GM23338 (cell line): ENCODE measurements around the gene ITIH4. TPM values are rescaled to one million over a fixed set of nuclear protein-coding genes. Genes with fewer than 3 reads are reported as not detected.

Experiments used
- ATAC-seq: fragments of 200-7000 bp; cut with Tn5 transposase; 3 replicates; pipeline ENCODE4 v1.9.1; 2020
- DNase-seq: peaks from one replicate; pipeline ENCODE4 v3.0.0-alpha.2; 2015; ENCODE audit warnings: low spot score
- H2AFZ ChIP-seq: fragments of 200-600 bp; sonication (generic); 2 replicates; pipeline ENCODE4 v1.8.0; 2016; ENCODE audit warnings: antibody characterized with exemption, mild to moderate bottlenecking, moderate library complexity
- H3F3A ChIP-seq: fragments of 200-600 bp; sonication (generic); replicated peaks from 2 replicates; pipeline ENCODE4 v1.8.0; 2017; ENCODE audit warnings: antibody characterized with exemption, mixed run types, low read depth
- H3K27ac ChIP-seq: fragments of 200-600 bp; sonication (generic); 2 replicates; pipeline ENCODE4 v1.6.1; 2016; ENCODE audit warnings: low read depth
- H3K27me3 ChIP-seq: fragments of 200-600 bp; sonication (generic); 2 replicates; pipeline ENCODE4 v1.8.0; 2016; ENCODE audit warnings: mild to moderate bottlenecking, mixed run types, moderate library complexity; ENCODE audit not compliant: insufficient read depth
- H3K36me3 ChIP-seq: fragments of 200-600 bp; sonication (generic); 2 replicates; pipeline ENCODE4 v1.8.0; 2016; ENCODE audit warnings: mild to moderate bottlenecking; ENCODE audit not compliant: insufficient read depth
- H3K4me1 ChIP-seq: fragments of 200-600 bp; sonication (generic); 2 replicates; pipeline ENCODE4 v1.8.0; 2016; ENCODE audit warnings: mild to moderate bottlenecking, moderate library complexity; ENCODE audit not compliant: insufficient read depth
- H3K4me2 ChIP-seq: fragments of 200-600 bp; sonication (generic); 2 replicates; pipeline ENCODE4 v1.7.1; 2017; ENCODE audit warnings: mixed run types
- H3K4me3 ChIP-seq: fragments of 200-600 bp; sonication (generic); 2 replicates; pipeline ENCODE4 v1.6.1; 2016; ENCODE audit warnings: mixed run types
- H3K79me2 ChIP-seq: fragments of 200-600 bp; sonication (generic); replicated peaks from 2 replicates; pipeline ENCODE4 v1.8.0; 2017; ENCODE audit warnings: mild to moderate bottlenecking; ENCODE audit not compliant: insufficient read depth
- H3K9me2 ChIP-seq: fragments of 200-600 bp; sonication (generic); 2 replicates; pipeline ENCODE4 v1.8.0; 2017; ENCODE audit not compliant: insufficient read depth
- H4K20me1 ChIP-seq: fragments of 200-600 bp; sonication (generic); replicated peaks from 2 replicates; pipeline ENCODE4 v1.8.0; 2017; ENCODE audit warnings: mild to moderate bottlenecking; ENCODE audit not compliant: insufficient read depth
- H3K27ac Mint-ChIP-seq: 2 replicates; pipeline ENCODE4 v1.8.0; 2020; ENCODE audit warnings: inconsistent platforms, mild to moderate bottlenecking, moderate library complexity, mixed read lengths
- H3K27me3 Mint-ChIP-seq: 3 replicates; pipeline ENCODE4 v1.8.0; 2022; ENCODE audit warnings: low read depth, mild to moderate bottlenecking, moderate library complexity, mixed read lengths, inconsistent platforms; ENCODE audit not compliant: insufficient read depth, poor library complexity
- H3K36me3 Mint-ChIP-seq: 3 replicates; pipeline ENCODE4 v1.8.0; 2021; ENCODE audit warnings: low read depth, mild to moderate bottlenecking, inconsistent platforms, moderate library complexity, mixed read lengths
- H3K4me1 Mint-ChIP-seq: 3 replicates; pipeline ENCODE4 v1.8.0; 2020; ENCODE audit warnings: mild to moderate bottlenecking, inconsistent platforms, mixed read lengths
- H3K4me3 Mint-ChIP-seq: 3 replicates; pipeline ENCODE4 v1.8.0; 2021; ENCODE audit warnings: moderate library complexity, mild to moderate bottlenecking, inconsistent platforms, mixed read lengths
- H3K9me3 Mint-ChIP-seq: 3 replicates; pipeline ENCODE4 v1.8.0; 2020; ENCODE audit warnings: moderate library complexity, mild to moderate bottlenecking, inconsistent platforms, mixed read lengths
- CREB1 ChIP-seq: fragments of 250-450 bp; sonication (Bioruptor Pico); IDR thresholded peaks from 2 replicates; pipeline ENCODE4 v1.5.0; 2020; ENCODE audit warnings: low read depth, mild to moderate bottlenecking, moderate library complexity
- EZH2 ChIP-seq: fragments of 200-600 bp; sonication (generic); IDR thresholded peaks from one replicate; pipeline ENCODE4 v1.8.0; 2017; ENCODE audit warnings: antibody characterized with exemption, mild to moderate bottlenecking, low read depth; ENCODE audit not compliant: unreplicated experiment
- EZH2phosphoT487 ChIP-seq: fragments of 200-600 bp; sonication (generic); IDR thresholded peaks from one replicate; pipeline ENCODE4 v1.8.1; 2018; ENCODE audit warnings: antibody characterized with exemption; ENCODE audit not compliant: unreplicated experiment
- JUNB ChIP-seq: IDR thresholded peaks from one replicate; pipeline ENCODE4 v1.6.1; 2016; ENCODE audit warnings: antibody characterized with exemption; ENCODE audit not compliant: unreplicated experiment
- NANOG ChIP-seq: IDR thresholded peaks from 2 replicates; pipeline ENCODE4 v1.6.1; 2016; ENCODE audit warnings: antibody characterized with exemption, borderline replicate concordance
- POLR2AphosphoS5 ChIP-seq: IDR thresholded peaks from 2 replicates; pipeline ENCODE4 v1.6.1; 2016; ENCODE audit warnings: antibody characterized with exemption, low read depth
- STAT1 ChIP-seq: IDR thresholded peaks from one replicate; pipeline ENCODE4 v1.6.1; 2016; ENCODE audit warnings: antibody characterized with exemption; ENCODE audit not compliant: unreplicated experiment
- ZNF114 ChIP-seq: fragments of 250-450 bp; sonication (Bioruptor Pico); IDR thresholded peaks from 2 replicates; pipeline ENCODE4 v1.5.0; 2020; ENCODE audit warnings: mild to moderate bottlenecking, moderate library complexity
- ZNF331 ChIP-seq: fragments of 250-450 bp; sonication (Bioruptor Pico); IDR thresholded peaks from 2 replicates; pipeline ENCODE4 v1.5.0; 2020; ENCODE audit warnings: low read depth, mild to moderate bottlenecking, moderate library complexity
- polyA plus RNA-seq: library from polyadenylated mRNA; unstranded; fragments of >200 nt; fragmentation: Nextera tagmentation; extraction: Ambion mirVana; gene quantifications from 2 replicates; pipeline ENCODE4 v1.2.1, GENCODE V29; 2016
- total RNA-seq: library from RNA; depleted of rRNA; stranded (reverse); fragments of >200 nt; shearing (Covaris generic); gene quantifications from 2 replicates; pipeline ENCODE4 v1.2.3, GENCODE V29; 2014
- TF ChIP-seq, protein P1 (sequence below): fragments of 250-450 bp; sonication (Bioruptor Pico); IDR thresholded peaks from 2 replicates; pipeline ENCODE4 v1.5.0; 2020; ENCODE audit warnings: mild to moderate bottlenecking, moderate library complexity
- TF ChIP-seq, protein P2 (sequence below), 2 experiments: fragments of 200-600 bp in 1 of 2; sonication (generic) in 1 of 2; conservative IDR thresholded peaks; 2 replicates each; pipeline versions ENCODE4 v1.5.1 to v1.6.1; 2016 to 2017; ENCODE audit warnings: antibody characterized with exemption in 2 of 2, low read depth in 2 of 2, mild to moderate bottlenecking in 2 of 2, moderate library complexity in 1 of 2
- TF ChIP-seq, protein P3 (sequence below): IDR thresholded peaks from 2 replicates; pipeline ENCODE4 v1.6.1; 2016; ENCODE audit warnings: antibody characterized with exemption
- TF ChIP-seq, protein P4 (sequence below): IDR thresholded peaks from one replicate; pipeline ENCODE4 v1.6.1; 2018; ENCODE audit warnings: antibody characterized with exemption; ENCODE audit not compliant: unreplicated experiment

Gene ITIH4
- total and polyA plus RNA-seq, 2 experiments from 2014 or later: 0.82 to 1.4 TPM

DNA sequence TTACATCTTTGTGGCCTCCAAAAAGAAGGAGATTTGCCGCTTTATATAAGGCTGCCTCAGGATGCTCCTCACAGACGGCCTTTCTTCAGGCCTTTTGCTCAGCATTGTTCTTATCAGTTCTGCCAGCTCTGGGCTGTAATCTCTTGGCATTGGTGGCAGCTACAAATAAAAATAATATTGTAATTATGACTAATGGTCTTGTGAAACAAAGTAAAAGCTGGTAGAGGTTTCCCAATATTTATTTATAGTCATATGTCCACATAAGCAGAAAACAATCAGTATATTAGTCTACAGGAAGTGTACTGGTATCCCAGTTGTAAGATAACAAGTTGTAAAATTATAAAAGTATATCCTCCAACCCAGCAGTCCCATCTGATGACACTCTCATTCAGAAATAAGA is 67.0 kb downstream of the ITIH4 start:
- H3K79me2 ChIP-seq: peaks cover 11% of the 10 kb centered on the region
- no peaks in the 10 kb centered on the region for H3K4me1 ChIP-seq
- no peaks in the 10 kb centered on the region for H3K4me1 Mint-ChIP-seq
- no peak overlapping the region for H2AFZ ChIP-seq
- H3K27ac ChIP-seq: no peak overlapping the region
- no peak overlapping the region for H3K27ac Mint-ChIP-seq
- TF ChIP-seq, protein P1, sequence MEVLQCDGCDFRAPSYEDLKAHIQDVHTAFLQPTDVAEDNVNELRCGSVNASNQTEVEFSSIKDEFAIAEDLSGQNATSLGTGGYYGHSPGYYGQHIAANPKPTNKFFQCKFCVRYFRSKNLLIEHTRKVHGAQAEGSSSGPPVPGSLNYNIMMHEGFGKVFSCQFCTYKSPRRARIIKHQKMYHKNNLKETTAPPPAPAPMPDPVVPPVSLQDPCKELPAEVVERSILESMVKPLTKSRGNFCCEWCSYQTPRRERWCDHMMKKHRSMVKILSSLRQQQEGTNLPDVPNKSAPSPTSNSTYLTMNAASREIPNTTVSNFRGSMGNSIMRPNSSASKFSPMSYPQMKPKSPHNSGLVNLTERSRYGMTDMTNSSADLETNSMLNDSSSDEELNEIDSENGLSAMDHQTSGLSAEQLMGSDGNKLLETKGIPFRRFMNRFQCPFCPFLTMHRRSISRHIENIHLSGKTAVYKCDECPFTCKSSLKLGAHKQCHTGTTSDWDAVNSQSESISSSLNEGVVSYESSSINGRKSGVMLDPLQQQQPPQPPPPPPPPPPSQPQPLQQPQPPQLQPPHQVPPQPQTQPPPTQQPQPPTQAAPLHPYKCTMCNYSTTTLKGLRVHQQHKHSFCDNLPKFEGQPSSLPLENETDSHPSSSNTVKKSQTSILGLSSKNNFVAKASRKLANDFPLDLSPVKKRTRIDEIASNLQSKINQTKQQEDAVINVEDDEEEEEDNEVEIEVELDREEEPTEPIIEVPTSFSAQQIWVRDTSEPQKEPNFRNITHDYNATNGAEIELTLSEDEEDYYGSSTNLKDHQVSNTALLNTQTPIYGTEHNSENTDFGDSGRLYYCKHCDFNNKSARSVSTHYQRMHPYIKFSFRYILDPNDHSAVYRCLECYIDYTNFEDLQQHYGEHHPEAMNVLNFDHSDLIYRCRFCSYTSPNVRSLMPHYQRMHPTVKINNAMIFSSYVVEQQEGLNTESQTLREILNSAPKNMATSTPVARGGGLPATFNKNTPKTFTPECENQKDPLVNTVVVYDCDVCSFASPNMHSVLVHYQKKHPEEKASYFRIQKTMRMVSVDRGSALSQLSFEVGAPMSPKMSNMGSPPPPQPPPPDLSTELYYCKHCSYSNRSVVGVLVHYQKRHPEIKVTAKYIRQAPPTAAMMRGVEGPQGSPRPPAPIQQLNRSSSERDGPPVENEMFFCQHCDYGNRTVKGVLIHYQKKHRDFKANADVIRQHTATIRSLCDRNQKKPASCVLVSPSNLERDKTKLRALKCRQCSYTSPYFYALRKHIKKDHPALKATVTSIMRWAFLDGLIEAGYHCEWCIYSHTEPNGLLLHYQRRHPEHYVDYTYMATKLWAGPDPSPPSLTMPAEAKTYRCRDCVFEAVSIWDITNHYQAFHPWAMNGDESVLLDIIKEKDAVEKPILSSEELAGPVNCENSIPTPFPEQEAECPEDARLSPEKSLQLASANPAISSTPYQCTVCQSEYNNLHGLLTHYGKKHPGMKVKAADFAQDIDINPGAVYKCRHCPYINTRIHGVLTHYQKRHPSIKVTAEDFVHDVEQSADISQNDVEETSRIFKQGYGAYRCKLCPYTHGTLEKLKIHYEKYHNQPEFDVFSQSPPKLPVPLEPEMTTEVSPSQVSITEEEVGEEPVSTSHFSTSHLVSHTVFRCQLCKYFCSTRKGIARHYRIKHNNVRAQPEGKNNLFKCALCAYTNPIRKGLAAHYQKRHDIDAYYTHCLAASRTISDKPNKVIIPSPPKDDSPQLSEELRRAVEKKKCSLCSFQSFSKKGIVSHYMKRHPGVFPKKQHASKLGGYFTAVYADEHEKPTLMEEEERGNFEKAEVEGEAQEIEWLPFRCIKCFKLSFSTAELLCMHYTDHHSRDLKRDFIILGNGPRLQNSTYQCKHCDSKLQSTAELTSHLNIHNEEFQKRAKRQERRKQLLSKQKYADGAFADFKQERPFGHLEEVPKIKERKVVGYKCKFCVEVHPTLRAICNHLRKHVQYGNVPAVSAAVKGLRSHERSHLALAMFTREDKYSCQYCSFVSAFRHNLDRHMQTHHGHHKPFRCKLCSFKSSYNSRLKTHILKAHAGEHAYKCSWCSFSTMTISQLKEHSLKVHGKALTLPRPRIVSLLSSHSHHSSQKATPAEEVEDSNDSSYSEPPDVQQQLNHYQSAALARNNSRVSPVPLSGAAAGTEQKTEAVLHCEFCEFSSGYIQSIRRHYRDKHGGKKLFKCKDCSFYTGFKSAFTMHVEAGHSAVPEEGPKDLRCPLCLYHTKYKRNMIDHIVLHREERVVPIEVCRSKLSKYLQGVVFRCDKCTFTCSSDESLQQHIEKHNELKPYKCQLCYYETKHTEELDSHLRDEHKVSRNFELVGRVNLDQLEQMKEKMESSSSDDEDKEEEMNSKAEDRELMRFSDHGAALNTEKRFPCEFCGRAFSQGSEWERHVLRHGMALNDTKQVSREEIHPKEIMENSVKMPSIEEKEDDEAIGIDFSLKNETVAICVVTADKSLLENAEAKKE: no peak
- TF ChIP-seq EZH2phosphoT487 (no peak), ZNF331 (CRISPR knock-in tag) (no peak), POLR2AphosphoS5 (no peak), NANOG (no peak), JUNB (no peak), EZH2 (no peak), CREB1 (CRISPR knock-in tag) (no peak), STAT1 (no peak), ZNF114 (CRISPR knock-in tag) (no peak)
- TF ChIP-seq, protein P2, sequence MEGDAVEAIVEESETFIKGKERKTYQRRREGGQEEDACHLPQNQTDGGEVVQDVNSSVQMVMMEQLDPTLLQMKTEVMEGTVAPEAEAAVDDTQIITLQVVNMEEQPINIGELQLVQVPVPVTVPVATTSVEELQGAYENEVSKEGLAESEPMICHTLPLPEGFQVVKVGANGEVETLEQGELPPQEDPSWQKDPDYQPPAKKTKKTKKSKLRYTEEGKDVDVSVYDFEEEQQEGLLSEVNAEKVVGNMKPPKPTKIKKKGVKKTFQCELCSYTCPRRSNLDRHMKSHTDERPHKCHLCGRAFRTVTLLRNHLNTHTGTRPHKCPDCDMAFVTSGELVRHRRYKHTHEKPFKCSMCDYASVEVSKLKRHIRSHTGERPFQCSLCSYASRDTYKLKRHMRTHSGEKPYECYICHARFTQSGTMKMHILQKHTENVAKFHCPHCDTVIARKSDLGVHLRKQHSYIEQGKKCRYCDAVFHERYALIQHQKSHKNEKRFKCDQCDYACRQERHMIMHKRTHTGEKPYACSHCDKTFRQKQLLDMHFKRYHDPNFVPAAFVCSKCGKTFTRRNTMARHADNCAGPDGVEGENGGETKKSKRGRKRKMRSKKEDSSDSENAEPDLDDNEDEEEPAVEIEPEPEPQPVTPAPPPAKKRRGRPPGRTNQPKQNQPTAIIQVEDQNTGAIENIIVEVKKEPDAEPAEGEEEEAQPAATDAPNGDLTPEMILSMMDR (conservative IDR thresholded peaks at IDR 0.05; ENCODE audit: low read depth in 2 of 2): no peak
- TF ChIP-seq, protein P3, sequence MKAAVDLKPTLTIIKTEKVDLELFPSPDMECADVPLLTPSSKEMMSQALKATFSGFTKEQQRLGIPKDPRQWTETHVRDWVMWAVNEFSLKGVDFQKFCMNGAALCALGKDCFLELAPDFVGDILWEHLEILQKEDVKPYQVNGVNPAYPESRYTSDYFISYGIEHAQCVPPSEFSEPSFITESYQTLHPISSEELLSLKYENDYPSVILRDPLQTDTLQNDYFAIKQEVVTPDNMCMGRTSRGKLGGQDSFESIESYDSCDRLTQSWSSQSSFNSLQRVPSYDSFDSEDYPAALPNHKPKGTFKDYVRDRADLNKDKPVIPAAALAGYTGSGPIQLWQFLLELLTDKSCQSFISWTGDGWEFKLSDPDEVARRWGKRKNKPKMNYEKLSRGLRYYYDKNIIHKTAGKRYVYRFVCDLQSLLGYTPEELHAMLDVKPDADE: no peak
- TF ChIP-seq, protein P4, sequence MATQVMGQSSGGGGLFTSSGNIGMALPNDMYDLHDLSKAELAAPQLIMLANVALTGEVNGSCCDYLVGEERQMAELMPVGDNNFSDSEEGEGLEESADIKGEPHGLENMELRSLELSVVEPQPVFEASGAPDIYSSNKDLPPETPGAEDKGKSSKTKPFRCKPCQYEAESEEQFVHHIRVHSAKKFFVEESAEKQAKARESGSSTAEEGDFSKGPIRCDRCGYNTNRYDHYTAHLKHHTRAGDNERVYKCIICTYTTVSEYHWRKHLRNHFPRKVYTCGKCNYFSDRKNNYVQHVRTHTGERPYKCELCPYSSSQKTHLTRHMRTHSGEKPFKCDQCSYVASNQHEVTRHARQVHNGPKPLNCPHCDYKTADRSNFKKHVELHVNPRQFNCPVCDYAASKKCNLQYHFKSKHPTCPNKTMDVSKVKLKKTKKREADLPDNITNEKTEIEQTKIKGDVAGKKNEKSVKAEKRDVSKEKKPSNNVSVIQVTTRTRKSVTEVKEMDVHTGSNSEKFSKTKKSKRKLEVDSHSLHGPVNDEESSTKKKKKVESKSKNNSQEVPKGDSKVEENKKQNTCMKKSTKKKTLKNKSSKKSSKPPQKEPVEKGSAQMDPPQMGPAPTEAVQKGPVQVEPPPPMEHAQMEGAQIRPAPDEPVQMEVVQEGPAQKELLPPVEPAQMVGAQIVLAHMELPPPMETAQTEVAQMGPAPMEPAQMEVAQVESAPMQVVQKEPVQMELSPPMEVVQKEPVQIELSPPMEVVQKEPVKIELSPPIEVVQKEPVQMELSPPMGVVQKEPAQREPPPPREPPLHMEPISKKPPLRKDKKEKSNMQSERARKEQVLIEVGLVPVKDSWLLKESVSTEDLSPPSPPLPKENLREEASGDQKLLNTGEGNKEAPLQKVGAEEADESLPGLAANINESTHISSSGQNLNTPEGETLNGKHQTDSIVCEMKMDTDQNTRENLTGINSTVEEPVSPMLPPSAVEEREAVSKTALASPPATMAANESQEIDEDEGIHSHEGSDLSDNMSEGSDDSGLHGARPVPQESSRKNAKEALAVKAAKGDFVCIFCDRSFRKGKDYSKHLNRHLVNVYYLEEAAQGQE: no peak
- H3F3A ChIP-seq: no peaks in the 10 kb centered on the region
- DNase-seq (no peak), ATAC-seq (no peak)
- no peaks in the 10 kb centered on the region for H3K9me3 Mint-ChIP-seq
- no peaks in the 10 kb centered on the region for H3K27me3 ChIP-seq
- peaks cover 8% of the 10 kb centered on the region; the same call in 1 of the 2 replicates for H4K20me1 ChIP-seq
- no peak overlapping the region for H3K4me3 Mint-ChIP-seq
- no peak overlapping the region for H3K4me2 ChIP-seq
- peaks cover 40% of the 10 kb centered on the region for H3K36me3 ChIP-seq
- peaks cover 73% of the 10 kb centered on the region for H3K36me3 Mint-ChIP-seq
- peaks cover 5% of the 10 kb centered on the region for H3K27me3 Mint-ChIP-seq
- H3K4me3 ChIP-seq: no peak overlapping the region
- H3K9me2 ChIP-seq: no peaks in the 10 kb centered on the region
